GM10266 (cell line): ENCODE measurements around the gene ASIC5.

Experiments used
- DNase-seq: peaks from one replicate; pipeline ENCODE4 v3.0.0; 2012; ENCODE audit errors: extremely low spot score
- CTCF ChIP-seq: IDR thresholded peaks from 2 replicates; pipeline ENCODE4 v1.5.1; 2012; ENCODE audit warnings: mild to moderate bottlenecking, low read depth; ENCODE audit not compliant: control insufficient read depth, insufficient read depth; ENCODE audit errors: missing control alignments

The ASIC5 gene

DNA sequence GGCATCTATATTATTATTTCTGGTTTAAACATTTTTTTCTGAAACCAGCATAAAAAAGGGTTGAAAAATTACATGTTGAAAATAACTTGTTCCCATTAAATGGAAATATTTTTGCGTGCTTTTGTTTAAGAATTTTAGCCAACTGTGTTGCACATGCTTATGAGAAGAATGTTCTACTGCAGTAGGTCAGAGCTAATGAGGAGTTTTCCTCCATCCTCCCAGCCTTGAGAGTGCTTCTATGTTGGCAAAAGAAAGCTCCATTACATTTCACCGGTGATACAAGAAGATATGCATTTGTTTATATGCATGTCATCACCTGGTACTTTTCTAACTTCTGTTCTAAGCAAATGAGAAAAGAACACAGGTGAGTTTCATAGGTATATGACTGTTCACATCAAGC, 23.9 kb upstream of the ASIC5 start:
- no peak for DNase-seq
- TF ChIP-seq CTCF, result no peak

GRCh38 chr4:155889031-155889793, 23.1 kb upstream of the ASIC5 start:
- no peak for DNase-seq

DNA sequence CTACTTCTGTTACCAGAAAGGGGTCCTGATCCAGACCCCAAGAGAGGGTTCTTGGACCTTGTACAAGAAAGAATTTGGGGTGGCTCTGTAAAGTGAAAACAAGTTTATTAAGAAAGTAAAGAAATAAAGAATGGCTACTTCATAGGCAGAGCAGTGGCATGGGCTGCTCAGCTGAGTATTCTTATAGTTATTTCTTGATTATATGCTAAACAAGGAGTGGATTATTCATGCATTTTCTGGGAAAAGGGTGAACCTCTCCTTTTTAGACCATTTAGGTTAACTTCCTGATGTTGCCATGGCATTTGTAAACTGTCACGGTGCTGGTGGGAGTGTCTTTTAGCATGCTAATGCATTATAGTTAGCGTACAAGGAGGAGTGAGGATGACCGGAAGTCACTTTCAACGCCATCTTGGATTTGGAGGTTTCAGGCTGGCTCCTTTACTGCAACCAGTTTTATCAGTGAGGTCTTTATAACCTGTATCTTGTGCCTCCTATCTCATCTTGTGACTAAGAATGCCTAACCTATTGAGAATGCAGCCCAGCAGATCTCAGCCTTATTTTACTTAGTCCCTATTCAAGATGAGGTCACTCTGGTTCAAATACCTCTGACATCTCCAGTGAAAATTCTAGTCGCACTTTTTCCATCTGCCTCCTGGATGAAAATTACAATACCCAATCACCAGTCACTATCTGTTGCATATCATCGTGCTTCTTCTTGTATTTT, 21.9 kb upstream of the ASIC5 start:
- no peak for DNase-seq
- no peak for TF ChIP-seq CTCF

More at GRCh38 chr4:155889031-155889793, 23.1 kb upstream of the ASIC5 start:
- no peak for TF ChIP-seq CTCF

GRCh38 chr4:155887045-155887444, 21.0 kb upstream of the ASIC5 start:
- no peak for DNase-seq
- TF ChIP-seq CTCF, result no peak

GRCh38 chr4:155885666-155886065, 19.6 kb upstream of the ASIC5 start:
- no peak for DNase-seq
- TF ChIP-seq CTCF, result no peak

DNA sequence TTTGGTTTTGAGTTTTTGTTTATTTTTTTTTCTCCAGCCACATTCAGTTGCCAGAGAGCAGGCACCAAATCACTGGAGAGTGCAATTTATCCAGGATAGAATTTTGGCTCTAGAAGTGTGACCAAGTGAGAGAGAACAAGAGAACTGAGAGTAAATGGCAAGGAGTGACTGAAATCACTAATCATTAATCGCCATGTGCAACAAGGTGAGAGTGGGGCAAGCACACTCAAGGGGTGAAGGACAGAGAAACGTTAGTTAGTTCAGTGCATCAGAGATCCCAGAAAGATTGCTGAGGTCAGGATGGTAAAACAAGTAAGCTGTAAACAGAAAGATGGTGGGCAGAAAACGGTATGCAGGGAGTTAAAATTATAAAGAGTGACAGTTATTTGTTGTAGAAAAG, 17.8 kb upstream of the ASIC5 start:
- no peak for DNase-seq
- TF ChIP-seq CTCF, result no peak

DNA sequence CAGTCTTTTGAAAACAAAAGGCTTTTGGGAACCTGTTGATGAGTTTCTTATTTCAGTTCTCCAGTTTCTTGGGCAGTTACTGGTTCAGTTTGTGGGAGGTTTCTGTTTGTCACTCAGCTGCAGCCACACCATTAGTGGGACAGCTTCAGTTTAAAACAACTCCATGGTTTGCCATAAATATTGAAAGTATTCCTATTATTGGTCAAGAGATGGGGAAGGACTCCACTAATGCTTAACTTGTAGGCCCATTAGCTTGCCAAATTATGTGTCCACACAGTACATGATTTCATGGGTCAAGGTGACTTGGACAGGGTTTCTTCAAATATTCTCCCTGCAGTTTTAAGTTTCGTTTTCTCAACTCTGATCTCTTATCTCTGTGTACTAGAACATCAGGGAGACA, 15.5 kb upstream of the ASIC5 start:
- DNase-seq, result no peak
- no peak for TF ChIP-seq CTCF
